Spleen (tissue), 11 donors: Measurements from ENCODE around the gene FAR1. TPM values are rescaled to one million over a fixed set of nuclear protein-coding genes. Genes with fewer than 3 reads are reported as not detected.

Source experiments
- DNase-seq: peaks from one replicate; pipeline ENCODE4 v3.0.0-alpha.2; 2020
- H3K27ac ChIP-seq, 8 donors: fragments of 200-600 bp; sonication (generic) in 7 of 8; 1 replicate in 4 of 8; 2 replicates in 4 of 8; pipeline versions ENCODE4 v1.5.0 to v1.8.0; 2016 to 2021; ENCODE audit warnings: inconsistent platforms in 4 of 8, mild to moderate bottlenecking in 4 of 8, moderate library complexity in 1 of 8
- H3K27me3 ChIP-seq, 7 donors: fragments of 200-600 bp; sonication (generic) in 6 of 7; replicated peaks in 1 of 7; 1 replicate in 4 of 7; 2 replicates in 3 of 7; pipeline versions ENCODE4 v1.5.0 to v1.8.0; 2016 to 2021; ENCODE audit warnings: inconsistent platforms in 3 of 7, mild to moderate bottlenecking in 1 of 7
- H3K36me3 ChIP-seq, 6 donors: fragments of 200-600 bp; sonication (generic) in 5 of 6; 1 replicate in 4 of 6; 2 replicates in 2 of 6; pipeline versions ENCODE4 v1.5.0 to v1.8.0; 2016 to 2021; ENCODE audit warnings: inconsistent platforms in 2 of 6
- H3K4me1 ChIP-seq, 6 donors: fragments of 200-600 bp; sonication (generic) in 5 of 6; 1 replicate in 3 of 6; 2 replicates in 3 of 6; pipeline versions ENCODE4 v1.5.0 to v1.8.0; 2016 to 2021; ENCODE audit warnings: inconsistent platforms in 3 of 6
- H3K4me3 ChIP-seq, 8 donors: fragments of 200-600 bp; sonication (generic) in 7 of 8; 1 replicate in 4 of 8; 2 replicates in 4 of 8; pipeline versions ENCODE4 v1.5.0 to v1.8.0; 2016 to 2021; ENCODE audit warnings: inconsistent platforms in 4 of 8, mild to moderate bottlenecking in 4 of 8, moderate library complexity in 2 of 8
- H3K9me3 ChIP-seq, 8 donors: fragments of 200-600 bp; sonication (generic) in 7 of 8; 1 replicate in 4 of 8; 2 replicates in 4 of 8; pipeline versions ENCODE4 v1.5.0 to v1.8.0; 2016 to 2021; ENCODE audit warnings: inconsistent platforms in 4 of 8
- CTCF ChIP-seq, 11 experiments: fragments of 200-600 bp in 7 of 11; fragments of 450-650 bp in 4 of 11; sonication (generic) in 4 of 11; IDR thresholded peaks in 8 of 11; conservative IDR thresholded peaks in 3 of 11; 1 replicate in 7 of 11; 2 replicates in 4 of 11; pipeline versions ENCODE4 v1.4.0 to v1.8.0; 2016 to 2021; ENCODE audit warnings: antibody characterized with exemption in 11 of 11, inconsistent platforms in 4 of 11, mild to moderate bottlenecking in 1 of 11
- POLR2A ChIP-seq, 3 donors: fragments of 450-650 bp; IDR thresholded peaks; one replicate each; pipeline ENCODE4 v1.5.1; 2017; ENCODE audit warnings: antibody characterized with exemption in 3 of 3, mild to moderate bottlenecking in 1 of 3
- POLR2AphosphoS5 ChIP-seq, 3 donors: sonication (generic); formaldehyde crosslinking; IDR thresholded peaks; one replicate each; pipeline ENCODE4 v1.5.1; 2017; ENCODE audit warnings: antibody characterized with exemption in 3 of 3
- WGBS, 5 donors: extraction: QIAGEN DNeasy Blood & Tissue Kit in 3 of 5; methylation state at CpG; one replicate each; pipeline versions ENCODE4 v1.1.5 to v1.1.7; 2013 to 2018; 5-methylcytosine and 5-hydroxymethylcytosine counted together
- intact Hi-C: fragments of 100-400 bp; cut with DNase I; formaldehyde crosslinking; loops from one replicate; pipeline ENCODE4 v1.15.0; 2023; ENCODE audit warnings: low total_unique reads
- polyA plus RNA-seq, 3 donors: library from polyadenylated mRNA; stranded (reverse); fragments of 200-250 nt; gene quantifications; one replicate each; pipeline ENCODE4 v1.2.1, GENCODE V29; 2013
- total RNA-seq, 7 donors: library from RNA; depleted of rRNA in 3 of 7; stranded (reverse); fragments of >200 nt in 3 of 7; fragmentation: NEBNext Ultra II Directional in 4 of 7; extraction: Animal tissue kit (Norgen Biotek cat#: 25700) in 4 of 7; gene quantifications; one replicate each; pipeline versions ENCODE4 v1.1.0 to v1.2.1, GENCODE V29; 2016 to 2021
- donor health status: healthy with polysubstance abuse.
- donor health status: DM: no; HTN: no; CAD: no; lungs with moderate emphysema.
- donor health status: DM: no; HTN: no; CAD: no.
- donor health status: Bipolar disorder and iron deficiency.
- donor health status: healthy.
- donor health status: DM: no; HTN: no; CAD: no.
- donor health status: DM: yes; HTN: yes; CAD: no.

Gene FAR1
- total and polyA plus RNA-seq, 10 donors: 13.6 to 83.2 (median 58.1) TPM

GRCh38 chr11:13680501-13681264 lies 12.2 kb downstream of the FAR1 start:
- DNase-seq: no peak
- H3K4me1 ChIP-seq: peaks cover 3 to 97% (median 36%) of the 10 kb centered on the region in 6 donors
- intact Hi-C loops: no loop called here
- H3K36me3 ChIP-seq: no peaks in the 10 kb centered on the region
- H3K9me3 ChIP-seq: no peaks in the 10 kb centered on the region
- no peaks in the 10 kb centered on the region for H3K27me3 ChIP-seq
- TF ChIP-seq POLR2AphosphoS5 (IDR thresholded peaks at IDR 0.05) (no peak), CTCF (IDR thresholded peaks at IDR 0.05 in 8 of 11, conservative IDR thresholded peaks at IDR 0.05 in 3 of 11) (no peak), POLR2A (IDR thresholded peaks at IDR 0.05) (no peak)
- H3K4me3 ChIP-seq: peak overlapping the region in 1 of 8 donors; percentile 4
- H3K27ac ChIP-seq: peak overlapping the region in 6 of 8 donors; percentile 23 to 68 (median 60)
- WGBS, 5 donors: 60 to 84% (median 79%) methylated on average over 4 of the region's 4 CpGs

GRCh38 chr11:13681446-13681845 lies 13.0 kb downstream of the FAR1 start:
- Histone ChIP-seq H3K27me3 (no peaks in the 10 kb centered on the region), H3K9me3 (no peaks in the 10 kb centered on the region), H3K27ac (peak overlapping the region in 2 of 8 donors; percentile 67 to 68), H3K36me3 (no peaks in the 10 kb centered on the region), H3K4me1 (peaks cover 3 to 91% (median 31%) of the 10 kb centered on the region in 6 donors), H3K4me3 (peak overlapping the region in 1 of 8 donors; percentile 4)
- TF ChIP-seq POLR2A (IDR thresholded peaks at IDR 0.05) (no peak), CTCF (IDR thresholded peaks at IDR 0.05 in 8 of 11, conservative IDR thresholded peaks at IDR 0.05 in 3 of 11) (no peak), POLR2AphosphoS5 (IDR thresholded peaks at IDR 0.05) (no peak)
- no peak for DNase-seq
- intact Hi-C loops: no loop called here
- 96 to 100% (median 97%) methylated on average over 2 of the region's 2 CpGs for WGBS, 5 donors

- WGBS, 5 donors: 85 to 92% (median 88%) methylated on average over 1 of the region's 1 CpG
- intact Hi-C loops: no loop called here
- TF ChIP-seq CTCF (IDR thresholded peaks at IDR 0.05 in 8 of 11, conservative IDR thresholded peaks at IDR 0.05 in 3 of 11) (no peak), POLR2AphosphoS5 (IDR thresholded peaks at IDR 0.05) (no peak), POLR2A (IDR thresholded peaks at IDR 0.05) (no peak)
These were observed 13.7 kb downstream of the FAR1 start for GRCh38 chr11:13682212-13682611.

GRCh38 chr11:13685461-13686108 lies 17.1 kb downstream of the FAR1 start:
- peaks cover 0 to 4% (median 0%) of the 10 kb centered on the region in 6 donors for H3K36me3 ChIP-seq
- H3K27ac ChIP-seq: peak overlapping the region in 1 of 8 donors; percentile 14
- intact Hi-C loops: no loop called here
- no peak for DNase-seq
- H3K27me3 ChIP-seq: no peaks in the 10 kb centered on the region
- TF ChIP-seq POLR2AphosphoS5 (IDR thresholded peaks at IDR 0.05): no peak
- TF ChIP-seq POLR2A (IDR thresholded peaks at IDR 0.05): no peak
- no peak for TF ChIP-seq CTCF (IDR thresholded peaks at IDR 0.05 in 8 of 11, conservative IDR thresholded peaks at IDR 0.05 in 3 of 11)
- peaks cover 0 to 6% (median 2%) of the 10 kb centered on the region in 8 donors for H3K9me3 ChIP-seq
- WGBS, 5 donors: 62 to 82% (median 70%) methylated on average over 5 of the region's 5 CpGs
- no peak overlapping the region for H3K4me3 ChIP-seq
- H3K4me1 ChIP-seq: peaks cover 3 to 66% (median 23%) of the 10 kb centered on the region in 6 donors

More at GRCh38 chr11:13682212-13682611, 13.7 kb downstream of the FAR1 start:
- H3K4me1 ChIP-seq: peaks cover 3 to 90% (median 27%) of the 10 kb centered on the region in 6 donors
- H3K27me3 ChIP-seq: no peaks in the 10 kb centered on the region
- peaks cover 0 to 2% (median 0%) of the 10 kb centered on the region in 8 donors for H3K9me3 ChIP-seq
- H3K27ac ChIP-seq: peak overlapping the region in 1 of 8 donors; percentile 8
- no peak for DNase-seq
- no peak overlapping the region for H3K4me3 ChIP-seq
- no peaks in the 10 kb centered on the region for H3K36me3 ChIP-seq
